Neural cell (in vitro differentiated cells): ENCODE data around the gene USP6NL. TPM values are rescaled to one million over a fixed set of nuclear protein-coding genes. Genes with fewer than 3 reads are reported as not detected.

Experiments used
- H2AFZ ChIP-seq: fragments of 200-600, 300-800 bp; sonication (generic), shearing (Covaris generic); 2 replicates; pipeline ENCODE4 v1.6.0; 2014; ENCODE audit warnings: low read depth, mild to moderate bottlenecking, antibody characterized with exemption, low read length, moderate library complexity
- H3F3A ChIP-seq: fragments of 200-600 bp; shearing (Covaris generic); 2 replicates; pipeline ENCODE4 v1.6.1; 2016; ENCODE audit warnings: mild to moderate bottlenecking, moderate library complexity, mixed read lengths, antibody characterized with exemption, low read length; ENCODE audit not compliant: insufficient read depth, poor library complexity, severe bottlenecking
- H3K27ac ChIP-seq: fragments of 200-600, 300-800 bp; sonication (generic), shearing (Covaris generic); 2 replicates; pipeline ENCODE4 v1.5.1; 2014; ENCODE audit warnings: mild to moderate bottlenecking, low read length, moderate library complexity
- H3K27me3 ChIP-seq: fragments of 300-800, 200-600 bp; sonication (generic), shearing (Covaris generic); 2 replicates; pipeline ENCODE4 v1.6.0; 2014; ENCODE audit warnings: mild to moderate bottlenecking, low read depth, low read length, moderate library complexity; ENCODE audit not compliant: insufficient read depth
- H3K36me3 ChIP-seq: fragments of 300-800, 200-600 bp; sonication (generic), shearing (Covaris generic); 2 replicates; pipeline ENCODE4 v1.5.1; 2014; ENCODE audit warnings: mild to moderate bottlenecking, antibody characterized with exemption, low read length, moderate library complexity; ENCODE audit not compliant: insufficient read depth
- H3K4me2 ChIP-seq: fragments of 300-800, 200-600 bp; sonication (generic), shearing (Covaris generic); 2 replicates; pipeline ENCODE4 v1.6.0; 2014; ENCODE audit warnings: mild to moderate bottlenecking, low read length
- H3K4me3 ChIP-seq: fragments of 300-800, 200-600 bp; sonication (generic), shearing (Covaris generic); 2 replicates; pipeline ENCODE4 v1.5.1; 2014; ENCODE audit warnings: mild to moderate bottlenecking, low read length, moderate library complexity
- H3K79me2 ChIP-seq: fragments of 200-600 bp; shearing (Covaris generic); replicated peaks from 2 replicates; pipeline ENCODE4 v1.6.0; 2014; ENCODE audit warnings: mild to moderate bottlenecking, low read length, moderate library complexity; ENCODE audit not compliant: insufficient read depth
- H3K9ac ChIP-seq: fragments of 300-800, 200-600 bp; sonication (generic), shearing (Covaris generic); 2 replicates; pipeline ENCODE4 v1.6.1; 2016; ENCODE audit warnings: mild to moderate bottlenecking, low read length, mixed read lengths
- H3K9me2 ChIP-seq: fragments of 200-600 bp; shearing (Covaris generic); 2 replicates; pipeline ENCODE4 v1.6.1; 2016; ENCODE audit warnings: mild to moderate bottlenecking, low read length, mixed read lengths; ENCODE audit not compliant: insufficient read depth
- H3K9me3 ChIP-seq: fragments of 200-600, 300-800 bp; sonication (generic), shearing (Covaris generic); 2 replicates; pipeline ENCODE4 v1.6.1; 2016; ENCODE audit warnings: mild to moderate bottlenecking, mixed run types, low read length, moderate library complexity, mixed read lengths
- H4K20me1 ChIP-seq: fragments of 200-600 bp; shearing (Covaris generic); 2 replicates; pipeline ENCODE4 v1.6.1; 2016; ENCODE audit warnings: mild to moderate bottlenecking, mixed run types; ENCODE audit not compliant: insufficient read depth
- CTCF ChIP-seq: fragments of 450-650 bp; IDR thresholded peaks from 2 replicates; pipeline ENCODE4 v1.5.1; 2014; ENCODE audit warnings: antibody characterized with exemption, mild to moderate bottlenecking, moderate library complexity; ENCODE audit not compliant: poor library complexity, severe bottlenecking
- EP300 ChIP-seq: fragments of 450-650 bp; conservative IDR thresholded peaks from 2 replicates; pipeline ENCODE4 v1.6.1; 2014; ENCODE audit warnings: antibody characterized with exemption, mild to moderate bottlenecking, moderate library complexity; ENCODE audit not compliant: poor library complexity, severe bottlenecking
- EZH2 ChIP-seq: fragments of 200-600, 300-800 bp; shearing (Covaris generic), sonication (generic); IDR thresholded peaks from 2 replicates; pipeline ENCODE4 v1.6.1; 2014; ENCODE audit warnings: antibody characterized with exemption, low read length, borderline replicate concordance, mild to moderate bottlenecking; ENCODE audit not compliant: insufficient read depth, poor library complexity, severe bottlenecking
- MXI1 ChIP-seq: fragments of 450-650 bp; conservative IDR thresholded peaks from 2 replicates; pipeline ENCODE4 v1.6.1; 2014; ENCODE audit warnings: antibody characterized with exemption, mild to moderate bottlenecking; ENCODE audit not compliant: poor library complexity, severe bottlenecking
- POLR2AphosphoS5 ChIP-seq: IDR thresholded peaks from 2 replicates; pipeline ENCODE4 v1.6.1; 2012
- RAD21 ChIP-seq: fragments of 450-650 bp; conservative IDR thresholded peaks from 2 replicates; pipeline ENCODE4 v1.6.1; 2014; ENCODE audit warnings: antibody characterized with exemption, mild to moderate bottlenecking, moderate library complexity
- REST ChIP-seq: IDR thresholded peaks from 2 replicates; pipeline ENCODE4 v1.6.1; 2012; ENCODE audit warnings: borderline replicate concordance
- SMC3 ChIP-seq: fragments of 450-650 bp; conservative IDR thresholded peaks from 2 replicates; pipeline ENCODE4 v1.6.1; 2014; ENCODE audit warnings: antibody characterized with exemption, mild to moderate bottlenecking, moderate library complexity; ENCODE audit not compliant: poor library complexity
- TAF1 ChIP-seq: IDR thresholded peaks from 2 replicates; pipeline ENCODE4 v1.6.1; 2012; ENCODE audit warnings: low read depth
- polyA plus RNA-seq: library from polyadenylated mRNA; depleted of rRNA; stranded (reverse); fragments of >200 nt; gene quantifications from 2 replicates; pipeline ENCODE4 v1.2.3, GENCODE V29; 2014

The USP6NL gene
- polyA plus RNA-seq, 1 donor from 2014 or later = 39.9 TPM

GRCh38 chr10:11578802-11579255 is 32.6 kb downstream of the USP6NL start:
- H3K27me3 ChIP-seq = no peaks in the 10 kb centered on the region
- no peaks in the 10 kb centered on the region for H4K20me1 ChIP-seq
- no peak overlapping the region for H3K9ac ChIP-seq
- no peak overlapping the region for H3K27ac ChIP-seq
- no peaks in the 10 kb centered on the region for H3F3A ChIP-seq
- no peak overlapping the region for H3K4me3 ChIP-seq
- H3K9me2 ChIP-seq = no peaks in the 10 kb centered on the region
- H3K4me2 ChIP-seq = no peak overlapping the region
- no peaks in the 10 kb centered on the region for H3K9me3 ChIP-seq
- no peak for TF ChIP-seq SMC3
- TF ChIP-seq MXI1 = no peak
- no peak for TF ChIP-seq EP300
- TF ChIP-seq EZH2 = no peak
- TF ChIP-seq CTCF = no peak
- TF ChIP-seq REST = no peak
- no peak for TF ChIP-seq POLR2AphosphoS5
- no peak for TF ChIP-seq RAD21
- peaks cover 47% of the 10 kb centered on the region for H3K79me2 ChIP-seq
- H2AFZ ChIP-seq = no peak overlapping the region
- no peaks in the 10 kb centered on the region for H3K36me3 ChIP-seq

- no peaks in the 10 kb centered on the region for H3F3A ChIP-seq
- no peak for TF ChIP-seq CTCF
- TF ChIP-seq SMC3 = no peak
- TF ChIP-seq MXI1 = no peak
- no peak for TF ChIP-seq EZH2
- TF ChIP-seq EP300 = no peak
- TF ChIP-seq RAD21 = no peak
- TF ChIP-seq TAF1 = no peak
- TF ChIP-seq REST = no peak
- no peak for TF ChIP-seq POLR2AphosphoS5
- no peak overlapping the region for H3K4me2 ChIP-seq
- H2AFZ ChIP-seq = no peak overlapping the region
- no peak overlapping the region for H3K27ac ChIP-seq
- peaks cover 53% of the 10 kb centered on the region for H3K79me2 ChIP-seq
- H4K20me1 ChIP-seq = no peaks in the 10 kb centered on the region
- no peak overlapping the region for H3K4me3 ChIP-seq
- no peak overlapping the region for H3K9ac ChIP-seq
- H3K27me3 ChIP-seq = no peaks in the 10 kb centered on the region
- H3K9me2 ChIP-seq = no peaks in the 10 kb centered on the region
- no peaks in the 10 kb centered on the region for H3K36me3 ChIP-seq
- H3K9me3 ChIP-seq = no peaks in the 10 kb centered on the region
These were observed 35.2 kb downstream of the USP6NL start for GRCh38 chr10:11576092-11576809.
